GM19025 (cell line): Measurements from ENCODE around the gene ARID5B.
A peak's percentile ranks its signal among the peaks of the same experiment; 100 is the strongest.
"Not testable (repeated sequence)": the region's sequence is repeated elsewhere in the genome, so short reads cannot be mapped to it uniquely, and the experiment has no call there.

ENCODE experiments used
- ATAC-seq: cut with Tn5 transposase; IDR thresholded peaks from one replicate; pipeline ENCODE4 v1.9.1; 2021; ENCODE audit warnings: mild to moderate bottlenecking, low read depth, moderate library complexity; ENCODE audit not compliant: unreplicated experiment

ARID5B gene

DNA sequence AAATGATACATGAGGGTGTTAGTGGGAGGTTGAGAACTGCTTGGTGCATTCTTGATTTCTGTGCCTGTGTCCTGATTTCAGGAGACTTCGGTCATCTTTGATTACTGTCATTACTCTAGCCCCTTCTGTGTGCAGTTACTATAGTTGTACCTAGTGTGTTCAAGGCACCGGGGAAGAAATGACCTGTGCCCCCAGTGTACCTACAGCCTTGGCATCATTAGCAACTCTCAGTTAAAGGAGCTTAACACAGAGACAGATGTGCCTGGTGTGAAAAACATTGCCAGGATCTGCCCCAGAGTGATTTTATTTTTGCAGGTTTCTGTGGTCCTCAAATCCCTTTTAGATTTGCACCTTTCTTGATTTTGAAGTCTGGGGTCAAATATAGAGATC, 62.2 kb downstream of the ARID5B start:
- no peak for ATAC-seq

DNA sequence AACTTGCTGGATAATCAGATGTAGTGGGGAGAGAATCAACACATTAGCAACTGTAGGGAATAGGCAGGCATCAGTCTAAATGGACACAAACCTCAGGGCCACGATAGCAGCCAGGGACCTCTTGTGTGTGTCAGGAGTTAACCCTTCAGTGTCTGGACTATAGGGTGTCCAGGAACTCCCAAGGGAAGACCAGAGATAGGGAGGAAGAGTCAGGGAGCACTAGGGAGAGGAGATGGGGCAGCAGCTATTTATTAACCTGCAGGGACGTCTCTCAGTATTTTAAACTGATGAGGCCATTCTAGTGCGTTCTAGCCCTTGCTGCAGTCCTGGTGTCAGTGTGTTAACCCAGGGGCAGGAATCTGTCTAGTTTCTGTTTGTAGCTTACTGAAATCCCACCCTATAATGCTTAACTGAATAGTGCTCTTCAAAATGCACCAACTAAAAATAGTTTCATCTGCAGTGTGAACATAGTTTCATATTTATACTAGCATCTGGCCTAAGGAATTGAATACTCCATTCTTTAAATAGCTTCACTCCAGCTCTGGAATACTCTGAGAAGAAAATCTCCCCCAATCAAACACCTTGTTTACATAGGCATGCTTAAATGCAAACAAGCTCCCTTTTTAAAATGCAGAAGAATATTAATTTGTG, 62.7 kb downstream of the ARID5B start:
- ATAC-seq = peak; percentile 32

DNA sequence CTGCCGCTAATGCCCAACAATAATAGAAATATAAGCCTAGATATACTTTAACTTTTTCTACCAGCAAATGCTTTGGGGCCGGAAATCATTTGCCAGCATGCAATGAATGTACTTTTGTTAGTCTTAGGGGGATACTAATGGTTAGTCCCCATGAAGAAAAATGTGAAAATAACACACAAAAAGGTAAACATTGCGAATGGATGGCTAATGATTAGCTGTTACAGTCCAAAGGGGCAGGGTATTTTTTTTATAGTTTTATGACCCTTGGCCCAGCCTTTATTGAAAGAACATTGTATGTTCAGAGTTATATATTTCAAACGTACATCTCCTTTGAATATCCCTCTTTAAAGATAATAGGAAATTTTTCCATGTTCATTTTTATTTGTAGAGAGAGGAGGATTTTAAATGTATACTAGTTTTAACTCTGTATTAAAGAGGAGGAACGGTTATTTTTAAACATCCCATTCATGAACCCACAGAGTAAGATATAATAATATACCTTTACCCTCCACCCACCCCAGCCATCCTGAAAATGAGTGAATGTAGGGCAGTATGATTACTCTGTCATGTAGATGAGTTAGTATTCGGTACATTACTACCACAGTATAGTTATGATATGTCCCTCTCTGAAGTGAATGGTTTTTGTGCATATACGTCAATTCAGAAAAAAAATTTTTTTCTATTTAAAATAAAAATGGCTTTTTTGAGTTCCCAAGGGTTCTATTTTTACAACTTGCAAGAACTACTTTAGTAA, 63.6 kb downstream of the ARID5B start:
- no peak for ATAC-seq

DNA sequence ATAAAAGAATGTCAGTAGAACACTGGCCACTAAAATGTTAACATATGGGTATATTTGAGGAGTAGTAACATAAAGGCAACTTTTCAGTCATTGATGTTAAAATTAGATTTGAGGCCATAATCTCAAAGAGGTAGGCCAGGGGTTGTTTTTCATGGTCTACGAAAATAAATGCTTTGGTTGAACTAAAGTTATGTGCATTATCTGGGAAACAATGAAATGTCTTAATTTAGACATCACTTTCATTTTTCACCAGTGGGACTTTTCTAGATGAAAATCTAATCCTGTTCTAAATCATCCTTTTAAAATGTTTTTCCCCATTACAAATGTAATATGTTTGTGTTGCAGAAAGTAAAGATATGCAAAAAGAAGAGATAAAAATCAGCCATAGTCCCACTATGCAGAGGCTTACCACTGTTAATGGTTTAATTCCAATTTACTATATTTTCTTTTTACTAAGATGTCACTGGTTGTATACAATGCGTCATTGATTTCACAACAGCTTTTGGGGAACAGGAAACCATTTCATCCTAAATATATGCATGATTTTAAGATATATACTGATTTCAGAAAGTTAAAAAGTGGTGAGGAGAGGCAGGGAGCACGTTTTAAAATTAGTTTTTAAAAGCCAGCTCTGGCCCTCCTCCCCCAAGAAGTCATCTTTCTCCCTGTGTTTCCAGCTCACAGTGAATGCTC, 64.3 kb downstream of the ARID5B start:
- ATAC-seq = no peak

DNA sequence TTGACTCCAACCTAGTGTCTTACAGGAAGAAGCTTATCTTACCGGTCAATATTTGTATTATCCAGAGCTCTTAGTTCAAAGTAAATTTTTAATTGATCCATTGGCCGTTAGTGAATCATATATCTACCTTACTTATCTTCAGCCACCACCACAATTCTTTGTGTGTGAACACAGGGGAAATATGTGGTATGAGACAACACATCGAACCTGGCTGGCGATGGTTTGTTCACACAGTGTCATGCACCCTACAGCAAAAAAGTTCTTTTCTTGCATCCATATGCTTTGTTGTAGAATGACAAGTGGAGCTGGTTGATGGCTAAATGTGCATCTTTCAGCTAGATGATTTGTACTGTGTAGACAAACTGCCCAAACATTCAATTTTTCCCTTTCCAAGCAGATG, 65.8 kb downstream of the ARID5B start:
- ATAC-seq = no peak

DNA sequence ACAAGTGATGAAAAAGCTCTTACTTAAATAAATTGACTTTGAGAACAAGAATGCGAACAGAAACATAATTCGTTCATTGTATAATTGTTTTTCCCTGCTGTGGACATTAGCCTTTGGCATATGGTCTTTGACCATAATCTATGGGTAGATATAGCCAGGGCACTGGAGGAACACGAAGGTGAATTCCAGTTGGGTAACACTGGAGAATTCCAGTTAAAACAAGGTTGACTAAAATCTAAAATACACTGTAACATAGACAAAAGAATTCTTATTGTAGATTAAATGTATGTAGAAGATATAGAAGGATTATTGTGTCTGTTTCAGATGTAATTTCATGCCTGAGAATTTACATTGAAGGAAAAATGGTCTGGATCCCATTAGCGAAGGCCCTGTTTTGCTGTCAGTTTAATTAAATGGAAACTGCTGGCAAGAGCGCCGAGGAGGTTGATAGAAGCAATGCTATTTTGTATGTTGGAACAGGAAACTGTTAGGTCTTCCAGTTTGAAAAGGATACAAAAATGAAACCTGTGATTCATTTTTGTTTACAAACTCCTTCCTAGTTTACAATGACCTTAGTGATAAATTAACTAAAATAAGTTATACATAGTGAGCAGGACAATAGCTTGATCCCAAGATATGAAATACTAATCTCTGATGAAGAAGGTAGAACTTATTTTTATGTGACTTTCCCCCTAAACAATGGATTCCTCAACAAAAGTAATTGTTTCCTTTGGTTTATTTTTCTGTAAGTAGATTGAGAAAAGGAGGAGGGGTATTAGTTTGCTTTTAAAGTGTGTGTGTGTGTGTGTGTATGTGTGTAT, 68.9 kb downstream of the ARID5B start:
- no peak for ATAC-seq

DNA sequence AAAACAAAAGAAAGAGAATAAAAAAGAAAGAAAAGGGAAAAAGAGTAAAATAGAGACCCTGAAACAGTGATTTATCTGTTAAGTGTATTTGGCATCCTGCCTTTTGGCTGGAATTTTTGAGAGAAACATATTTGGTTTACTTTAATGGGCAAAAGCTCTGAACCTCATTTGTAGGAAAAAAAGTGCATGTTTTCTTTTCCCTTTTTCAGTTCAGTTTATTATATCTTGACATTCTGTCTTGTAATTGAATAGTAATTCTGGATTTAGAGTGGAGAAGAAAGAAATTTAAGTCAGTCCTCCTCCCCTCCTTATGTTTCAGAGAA, 69.5 kb downstream of the ARID5B start:
- no peak for ATAC-seq

DNA sequence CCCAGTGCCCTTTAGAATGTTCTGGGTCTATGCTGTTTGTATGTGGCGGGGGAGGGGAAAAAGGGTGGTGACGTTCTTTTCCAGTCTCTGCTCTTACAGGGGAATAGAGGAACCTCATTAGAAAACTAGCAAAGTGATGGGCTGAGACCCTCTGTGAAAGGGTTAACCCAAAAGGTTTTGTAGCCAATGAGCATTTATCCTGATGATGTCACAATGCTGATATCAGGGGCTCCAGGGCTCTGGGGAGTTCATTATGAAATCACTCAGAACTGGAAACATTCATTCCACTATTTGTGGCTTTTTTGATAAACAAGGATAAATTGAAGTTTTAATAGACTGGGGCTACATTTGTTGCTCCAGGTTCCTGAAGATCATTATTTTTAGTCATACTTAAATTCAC, 71.7 kb downstream of the ARID5B start:
- ATAC-seq = no peak

DNA sequence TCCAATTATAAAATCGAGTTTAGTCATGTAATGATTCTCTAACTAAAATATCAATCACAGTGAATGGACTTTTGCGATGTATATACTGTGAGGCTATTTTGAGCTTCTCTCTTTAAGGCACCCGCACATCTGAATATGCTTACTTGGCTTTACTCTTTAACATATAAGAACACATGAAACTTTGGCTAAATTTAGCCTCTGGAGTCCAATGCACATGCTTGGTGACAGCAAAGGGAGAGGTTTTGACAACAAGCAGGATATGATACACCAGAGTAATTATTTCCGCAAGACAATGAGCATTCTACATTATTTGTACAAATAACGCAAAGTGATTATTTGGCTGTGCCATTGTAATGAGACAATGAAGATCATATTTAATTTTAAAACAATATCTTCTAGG, 72.4 kb downstream of the ARID5B start:
- ATAC-seq = no peak

DNA sequence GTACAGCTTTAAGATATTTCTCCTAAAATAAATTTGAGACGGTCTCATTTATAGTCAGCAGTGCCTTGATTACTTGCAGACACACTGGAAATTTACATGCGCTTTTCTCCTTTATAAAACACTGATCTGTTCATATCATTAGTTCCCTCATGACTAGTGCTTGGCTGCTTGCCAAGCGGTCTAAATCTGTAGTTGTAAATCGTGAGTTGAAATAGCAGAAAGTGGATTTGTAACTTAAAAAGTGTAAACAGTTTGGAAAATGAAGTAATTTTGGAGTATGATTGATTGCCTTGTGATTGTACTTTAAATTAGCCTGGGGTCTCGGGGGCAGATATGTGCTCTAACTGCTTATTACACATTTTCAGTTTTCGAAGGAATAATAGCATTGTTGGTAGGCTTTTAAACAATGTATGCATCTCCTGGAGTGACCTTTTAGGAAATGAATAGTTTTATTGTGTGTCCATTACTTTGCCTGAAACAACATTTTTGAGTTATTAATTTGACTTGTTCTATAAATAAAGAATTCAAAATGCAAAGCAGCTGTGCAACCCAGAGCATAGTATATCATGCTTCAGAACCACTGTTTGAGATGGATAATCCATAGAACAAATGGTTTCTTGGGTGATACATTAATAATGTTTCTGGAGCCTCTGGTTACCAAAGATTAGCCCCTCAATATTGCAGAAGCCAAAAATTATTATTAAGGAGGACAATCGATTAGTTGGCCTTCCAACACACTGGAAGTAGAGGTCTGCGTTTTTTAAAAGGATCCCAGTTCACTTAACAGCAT, 73.3 kb downstream of the ARID5B start:
- no peak for ATAC-seq

DNA sequence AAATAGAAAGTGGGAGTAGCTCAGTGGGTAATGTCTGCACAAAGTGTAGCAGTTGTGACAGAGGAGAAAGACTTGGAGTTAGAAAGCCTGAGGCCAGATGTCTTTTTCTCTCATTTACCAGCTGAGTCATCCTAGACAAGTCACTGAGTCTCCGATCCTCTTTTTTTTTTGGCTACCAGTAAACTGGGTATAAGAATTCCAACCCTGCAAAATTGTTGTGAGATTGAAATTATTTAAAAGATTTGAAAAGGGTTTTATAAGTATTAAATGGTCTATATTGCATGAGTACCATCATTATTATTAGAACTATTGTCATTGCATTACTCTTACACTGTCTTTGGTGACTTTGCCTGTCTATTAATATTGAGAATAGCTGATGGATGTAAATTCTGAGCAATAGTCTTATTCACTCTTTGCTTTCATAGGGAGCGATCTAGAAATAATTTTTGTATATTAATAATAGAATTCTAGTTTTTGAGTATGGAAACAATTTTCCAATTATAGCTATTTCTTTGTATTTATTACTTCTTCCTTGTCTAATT, 74.0 kb downstream of the ARID5B start:
- peak; percentile 88 for ATAC-seq

DNA sequence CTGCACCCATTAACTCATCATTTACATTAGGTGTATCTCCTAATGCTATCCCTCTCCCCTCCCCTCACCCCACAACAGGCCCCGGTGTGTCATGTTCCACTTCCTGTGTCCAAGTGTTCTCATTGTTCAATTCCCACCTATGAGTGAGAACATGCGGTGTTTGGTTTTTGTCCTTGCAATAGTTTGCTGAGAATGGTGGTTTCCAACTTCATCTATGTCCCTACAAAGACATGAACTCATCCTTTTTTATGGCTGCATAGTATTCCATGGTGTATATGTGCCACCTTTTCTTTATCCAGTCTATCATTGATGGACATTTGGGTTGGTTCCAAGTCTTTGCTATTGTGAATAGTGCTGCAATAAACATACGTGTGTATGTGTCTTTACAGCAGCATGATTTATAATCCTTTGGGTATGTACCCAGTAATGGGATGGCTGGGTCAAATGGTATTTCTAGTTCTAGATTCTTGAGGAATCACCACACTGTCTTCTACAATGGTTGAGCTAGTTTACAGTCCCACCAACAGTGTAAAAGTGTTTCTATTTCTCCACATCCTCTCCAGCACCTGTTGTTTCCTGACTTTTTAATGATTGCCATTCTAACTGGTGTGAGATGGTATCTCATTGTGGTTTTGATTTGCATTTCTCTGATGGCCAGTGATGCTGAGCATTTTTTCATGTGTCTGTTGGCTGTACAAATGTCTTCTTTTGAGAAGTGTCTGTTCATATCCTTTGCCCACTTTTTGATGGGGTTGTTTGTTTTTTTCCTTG, 75.6 kb downstream of the ARID5B start:
- not testable (repeated sequence) for ATAC-seq

DNA sequence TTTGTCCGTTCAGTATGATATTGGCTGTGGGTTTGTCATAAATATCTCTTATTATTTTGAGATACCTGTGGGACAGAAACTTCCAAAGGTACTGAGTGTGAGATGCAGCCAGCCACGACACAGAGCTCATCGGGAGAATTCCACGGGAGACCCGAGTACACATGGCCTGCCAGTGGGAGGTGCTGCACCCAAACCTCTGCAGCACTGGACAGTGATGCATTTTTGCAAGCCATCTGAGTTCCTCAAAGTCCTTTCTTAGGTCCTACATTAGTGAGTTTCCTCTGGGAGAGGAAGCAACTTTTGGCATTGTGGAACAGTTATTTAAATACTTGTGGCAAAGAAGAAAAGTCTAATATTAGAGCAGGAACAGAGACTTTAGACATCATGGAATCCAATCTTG, 77.5 kb downstream of the ARID5B start:
- ATAC-seq = no peak

DNA sequence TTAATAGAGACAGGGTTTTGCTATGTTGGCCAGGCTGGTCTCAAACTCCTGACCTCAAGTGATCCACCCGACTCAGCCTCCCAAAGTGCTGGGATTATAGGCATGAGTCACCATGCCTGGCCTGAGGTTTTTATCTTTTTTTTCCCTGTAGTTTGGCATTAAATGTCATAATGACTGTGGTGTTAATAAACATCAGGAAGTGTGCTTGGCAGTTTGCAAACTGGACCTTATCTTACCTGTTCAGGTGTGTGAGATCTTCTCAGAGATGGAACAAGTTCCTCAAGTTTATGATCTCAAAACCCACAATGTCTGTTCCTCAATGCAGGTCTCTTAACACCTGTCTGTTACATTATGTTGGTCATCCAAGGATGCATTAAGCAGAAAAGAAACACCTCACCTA, 80.0 kb downstream of the ARID5B start:
- no peak for ATAC-seq

DNA sequence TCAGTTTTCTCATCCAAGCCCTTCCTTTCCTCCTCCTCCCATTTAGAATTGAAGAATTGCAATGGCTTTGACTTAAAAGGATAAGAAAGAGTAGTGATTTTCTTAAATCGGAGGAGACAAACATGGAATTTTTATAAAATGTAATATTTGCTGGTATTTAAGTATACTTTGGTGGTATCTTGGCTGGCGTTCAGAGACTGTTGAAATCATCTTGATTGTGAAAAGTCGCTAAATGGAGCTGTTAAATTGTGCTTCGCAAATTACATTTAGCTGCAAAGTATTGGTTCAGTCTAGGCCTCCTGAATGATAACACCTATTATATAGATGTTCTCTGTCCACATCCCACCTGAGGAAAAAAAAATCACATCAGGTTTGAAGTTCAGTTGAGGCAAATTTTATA, 81.8 kb downstream of the ARID5B start:
- ATAC-seq = no peak

DNA sequence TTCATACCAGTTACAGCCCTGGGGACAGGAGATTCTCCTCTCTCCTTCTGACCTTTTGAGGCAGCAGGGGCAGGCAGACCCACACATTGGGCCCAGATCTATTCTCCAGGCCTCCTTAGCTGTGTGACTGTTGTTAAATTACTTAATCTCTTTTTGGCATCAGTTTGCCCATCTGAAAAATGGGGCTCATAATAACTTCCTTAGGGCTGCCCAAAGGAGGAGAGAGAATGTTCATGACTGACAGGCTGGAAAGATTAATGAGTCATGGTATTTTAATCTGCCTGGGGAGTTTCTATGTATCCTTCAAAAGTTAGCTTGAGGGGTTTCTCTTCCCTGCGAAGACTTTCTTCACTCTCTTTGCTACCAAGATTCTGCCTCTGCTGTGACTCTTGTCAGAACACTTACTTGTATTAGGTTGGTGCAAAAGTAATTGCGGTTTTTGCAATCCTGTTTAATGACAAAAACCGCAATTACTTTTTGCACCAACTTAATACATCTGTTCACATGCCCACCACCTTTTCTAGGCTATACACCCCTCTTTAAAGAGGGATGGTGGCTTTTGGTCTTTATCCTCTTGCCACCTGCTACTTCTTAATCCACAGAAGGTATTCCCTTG, 83.4 kb downstream of the ARID5B start:
- no peak for ATAC-seq

DNA sequence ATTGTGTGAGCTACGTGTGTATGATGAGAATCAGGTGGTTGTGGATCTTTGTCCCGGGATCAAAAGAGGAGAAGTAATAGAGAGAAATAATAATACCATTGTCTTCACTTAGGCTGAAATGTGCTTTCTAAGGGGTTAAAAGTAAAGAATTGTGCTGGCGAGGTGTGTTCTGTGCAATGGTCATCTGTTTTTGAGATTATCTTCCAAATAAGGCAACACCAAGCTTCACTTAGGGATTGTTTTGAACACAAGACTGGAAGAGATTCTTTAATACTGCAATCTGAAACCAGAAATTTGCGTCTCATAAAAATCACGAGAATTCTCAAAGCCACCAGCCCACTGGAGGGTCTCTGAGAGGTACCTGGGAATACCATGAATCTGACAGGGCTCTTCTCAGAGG, 84.2 kb downstream of the ARID5B start:
- ATAC-seq = no peak

DNA sequence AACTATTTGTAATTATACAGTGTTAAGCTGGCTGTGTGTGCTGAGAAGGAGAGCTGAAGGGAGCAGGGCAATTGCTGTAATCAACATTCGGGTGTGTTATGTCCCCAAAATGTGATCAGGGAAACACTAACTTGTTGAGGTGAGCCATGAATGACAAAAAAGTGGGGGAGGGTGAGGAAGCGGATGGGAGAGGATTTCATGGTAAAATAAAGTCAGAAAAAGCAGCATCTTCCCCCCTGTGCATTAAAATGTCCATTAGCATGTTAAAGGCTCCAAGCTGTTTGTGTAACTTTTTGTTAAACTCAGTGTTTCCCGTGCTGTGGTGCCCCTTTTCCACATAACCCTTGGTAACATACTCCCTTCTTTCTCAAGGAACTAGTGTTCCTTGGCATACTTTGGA, 84.9 kb downstream of the ARID5B start:
- ATAC-seq = no peak
